Fibroblast of lung (primary cell): ENCODE measurements around the gene CCDC92.

ENCODE experiments used
- CTCF ChIP-seq, 2 donors: IDR thresholded peaks in 1 of 2; conservative IDR thresholded peaks in 1 of 2; 1 replicate in 1 of 2; 2 replicates in 1 of 2; pipeline ENCODE4 v1.5.1; 2011 to 2012; ENCODE audit warnings: low read length in 2 of 2, control low read depth in 1 of 2, inconsistent platforms in 1 of 2, low read depth in 1 of 2, mild to moderate bottlenecking in 1 of 2
- EZH2 ChIP-seq: IDR thresholded peaks from 2 replicates; pipeline ENCODE4 v1.5.1; 2012; ENCODE audit warnings: low read length, control low read depth, mild to moderate bottlenecking; ENCODE audit errors: missing control alignments

- TF ChIP-seq CTCF (conservative IDR thresholded peaks at IDR 0.05 in 1 of 2, IDR thresholded peaks at IDR 0.05 in 1 of 2; ENCODE audit: low read depth in 1 of 2, low read length in 2 of 2) (no peak), EZH2 (no peak)
Observed at GRCh38 chr12:123960856-123961255, 11.8 kb downstream of the CCDC92 start.
